GM12874 (cell line): Measurements from ENCODE around the gene IKZF1.

Experiments
- TF ChIP-seq, protein P1 (sequence below): IDR thresholded peaks from 2 replicates; pipeline ENCODE4 v1.5.1; 2011; ENCODE audit warnings: low read depth, mild to moderate bottlenecking, control low read depth, low read length, moderate library complexity; ENCODE audit not compliant: insufficient read depth

Gene IKZF1

DNA sequence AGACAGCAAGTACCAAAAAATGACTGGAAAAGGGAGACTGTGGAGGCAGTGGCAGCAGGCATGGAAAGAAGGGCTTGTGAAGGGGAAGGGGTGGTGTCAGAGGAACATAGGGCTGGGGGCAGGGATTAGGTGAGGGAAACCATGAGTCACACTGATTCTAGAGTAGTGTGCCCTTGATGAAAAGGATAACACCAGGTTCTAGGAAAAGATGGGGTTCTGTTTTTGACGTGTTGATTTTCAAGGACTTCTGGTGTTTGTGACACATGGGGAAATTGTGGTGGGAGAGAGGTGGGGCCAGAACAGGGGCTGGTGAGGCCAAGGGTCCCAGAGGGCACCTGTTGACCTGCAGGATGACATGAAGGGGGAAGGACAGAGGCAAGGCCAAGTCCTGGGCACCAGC is 88.6 kb downstream of the IKZF1 start:
- TF ChIP-seq, protein P1, sequence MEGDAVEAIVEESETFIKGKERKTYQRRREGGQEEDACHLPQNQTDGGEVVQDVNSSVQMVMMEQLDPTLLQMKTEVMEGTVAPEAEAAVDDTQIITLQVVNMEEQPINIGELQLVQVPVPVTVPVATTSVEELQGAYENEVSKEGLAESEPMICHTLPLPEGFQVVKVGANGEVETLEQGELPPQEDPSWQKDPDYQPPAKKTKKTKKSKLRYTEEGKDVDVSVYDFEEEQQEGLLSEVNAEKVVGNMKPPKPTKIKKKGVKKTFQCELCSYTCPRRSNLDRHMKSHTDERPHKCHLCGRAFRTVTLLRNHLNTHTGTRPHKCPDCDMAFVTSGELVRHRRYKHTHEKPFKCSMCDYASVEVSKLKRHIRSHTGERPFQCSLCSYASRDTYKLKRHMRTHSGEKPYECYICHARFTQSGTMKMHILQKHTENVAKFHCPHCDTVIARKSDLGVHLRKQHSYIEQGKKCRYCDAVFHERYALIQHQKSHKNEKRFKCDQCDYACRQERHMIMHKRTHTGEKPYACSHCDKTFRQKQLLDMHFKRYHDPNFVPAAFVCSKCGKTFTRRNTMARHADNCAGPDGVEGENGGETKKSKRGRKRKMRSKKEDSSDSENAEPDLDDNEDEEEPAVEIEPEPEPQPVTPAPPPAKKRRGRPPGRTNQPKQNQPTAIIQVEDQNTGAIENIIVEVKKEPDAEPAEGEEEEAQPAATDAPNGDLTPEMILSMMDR: no peak

DNA sequence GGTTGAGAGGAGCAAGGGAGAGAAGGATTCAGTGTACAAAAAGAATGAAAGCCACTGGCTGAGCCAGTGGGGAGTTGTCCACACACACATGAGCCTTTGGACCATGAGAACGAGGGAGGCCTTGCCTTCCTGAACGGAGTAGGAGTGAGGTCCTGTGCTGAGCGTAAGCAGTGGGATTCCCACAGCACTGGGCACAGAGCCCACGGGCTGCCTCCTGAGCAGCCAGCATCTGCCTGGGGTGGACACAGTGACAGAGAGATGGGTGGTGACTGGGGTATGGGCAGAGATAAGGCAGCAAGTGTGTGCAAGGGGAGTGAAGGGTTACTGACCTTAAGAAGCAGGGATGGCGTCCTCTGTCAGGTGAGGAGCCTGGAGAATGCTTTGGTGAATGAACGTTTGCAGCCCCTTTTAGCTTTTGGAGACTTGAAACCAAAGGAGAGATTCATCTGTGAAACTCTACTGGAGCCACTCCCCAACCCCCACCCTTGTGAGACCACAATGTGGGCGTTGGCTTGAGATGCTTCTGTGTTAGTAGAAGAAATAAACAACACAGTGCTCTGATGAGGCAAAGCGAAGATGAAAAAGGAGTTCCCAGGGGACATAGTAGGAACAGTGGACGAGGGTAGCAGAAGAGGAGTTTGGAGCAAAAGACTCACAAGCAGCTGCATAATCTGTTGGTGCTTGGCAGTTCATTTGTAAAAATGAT is 89.2 kb downstream of the IKZF1 start:
- TF ChIP-seq, protein P1: no peak

DNA sequence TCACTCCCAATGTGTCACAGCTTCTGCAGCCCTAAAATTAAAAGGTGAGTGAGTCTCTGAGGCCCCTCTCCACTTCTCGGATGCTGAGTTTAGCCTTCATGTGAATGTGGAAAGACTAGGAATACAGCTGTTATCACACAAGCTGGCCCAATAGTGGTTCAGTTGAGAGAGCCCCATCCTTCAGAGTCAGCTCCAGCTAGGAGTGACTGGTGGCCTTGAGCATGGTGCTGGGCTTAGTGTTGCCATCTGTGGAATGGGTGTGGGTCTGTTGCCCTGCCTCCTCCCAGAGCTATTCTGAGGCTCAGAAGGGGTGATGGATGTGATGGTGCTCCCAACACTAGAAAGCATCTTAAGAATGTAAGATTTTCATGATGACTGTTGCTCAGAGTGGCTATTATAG is 89.8 kb downstream of the IKZF1 start:
- TF ChIP-seq, protein P1: no peak

DNA sequence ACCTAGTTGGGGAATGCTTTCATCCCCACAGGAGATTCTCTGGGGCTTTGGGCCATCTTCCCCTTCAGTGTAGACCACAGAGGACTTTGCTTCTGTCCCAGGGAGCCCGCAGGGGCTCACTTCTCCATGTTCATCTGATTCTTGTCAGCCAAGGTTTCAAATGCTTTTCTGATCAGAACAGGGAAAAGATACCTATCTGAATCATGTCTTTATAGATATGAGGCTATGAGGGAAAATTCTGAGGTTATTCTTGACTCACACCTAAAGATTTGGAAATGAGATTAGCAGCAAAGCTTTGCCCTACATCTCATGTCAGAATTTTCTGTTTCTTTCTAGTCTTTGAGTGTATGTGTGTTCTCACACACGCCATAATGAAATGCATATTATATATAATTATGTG is 92.3 kb downstream of the IKZF1 start:
- TF ChIP-seq, protein P1: no peak

DNA sequence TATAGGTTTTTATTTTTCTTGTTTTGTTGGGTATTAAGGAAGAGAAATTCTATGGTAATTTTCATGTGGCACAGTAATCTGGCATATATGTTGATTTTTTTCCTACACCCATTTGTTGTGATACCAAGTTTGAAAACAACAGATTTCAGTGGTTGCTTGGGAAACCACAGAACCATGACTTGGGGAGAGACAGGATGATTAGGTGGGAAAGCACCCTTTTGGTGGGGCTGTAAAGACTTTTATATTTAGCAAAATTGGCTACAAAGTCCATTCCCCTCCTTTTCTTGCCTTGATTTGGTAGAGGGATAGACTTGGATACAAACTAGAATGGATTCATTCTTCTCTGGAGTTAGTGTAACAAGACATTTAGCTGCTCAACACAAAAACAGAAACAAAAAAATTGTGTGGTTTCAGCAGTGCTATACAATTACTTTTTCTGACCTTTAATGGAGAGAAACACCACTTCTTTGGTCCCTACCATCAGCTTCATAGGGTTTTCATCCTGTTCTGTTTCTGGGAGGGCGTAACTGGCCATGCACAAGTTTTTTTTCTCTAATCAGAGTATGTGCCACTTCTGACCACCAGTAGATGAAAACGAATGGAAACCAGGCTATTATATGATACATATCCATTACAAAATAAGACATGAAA is 92.9 kb downstream of the IKZF1 start:
- TF ChIP-seq, protein P1: no peak

DNA sequence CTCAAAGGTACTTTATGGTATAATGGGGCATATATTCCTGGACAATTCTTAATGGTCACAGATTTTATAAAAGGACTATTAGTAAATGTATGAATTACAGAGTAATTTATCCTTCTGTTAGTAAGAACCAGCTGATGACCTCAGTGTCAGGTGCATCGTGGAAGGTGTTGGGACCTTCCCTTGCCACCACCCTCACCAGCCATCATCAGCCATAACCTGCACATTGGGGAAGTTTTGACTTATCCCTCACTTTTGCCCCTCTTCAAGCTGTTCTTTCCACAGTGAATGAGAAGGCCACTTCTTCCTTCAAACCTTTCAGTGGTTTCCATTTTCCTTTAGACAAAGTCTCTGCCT is 93.4 kb downstream of the IKZF1 start:
- TF ChIP-seq, protein P1: no peak

DNA sequence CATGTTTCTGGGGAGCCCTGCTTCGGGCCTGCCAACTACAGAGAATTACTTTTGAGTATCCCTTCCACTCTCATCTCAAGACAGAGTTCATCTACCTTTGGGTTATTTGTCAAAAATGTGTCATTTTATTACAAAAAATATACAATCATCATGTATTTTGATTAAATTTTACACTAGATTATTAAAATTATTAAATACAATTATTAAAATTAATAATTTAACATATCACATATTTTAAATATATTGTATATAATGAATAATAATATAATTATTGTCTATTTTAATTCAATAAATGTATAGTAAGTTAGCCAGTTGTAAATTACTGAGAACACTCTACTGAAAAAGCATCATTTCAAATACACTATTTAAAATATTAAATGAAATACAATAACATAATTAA is 94.7 kb downstream of the IKZF1 start:
- TF ChIP-seq, protein P1: no peak
